GM19240 (cell line): ENCODE data around the gene AKR1C3.
"Not testable (repeated sequence)": the region's sequence is repeated elsewhere in the genome, so short reads cannot be mapped to it uniquely, and the experiment has no call there.

Source experiments
- DNase-seq: peaks from one replicate; pipeline ENCODE4 v3.0.0; 2011; ENCODE audit warnings: low spot score; ENCODE audit not compliant: insufficient read length

The AKR1C3 gene

GRCh38 chr10:5088703-5089261 lies 5.4 kb upstream of the AKR1C3 start:
- DNase-seq, result no peak

GRCh38 chr10:5089865-5090264 lies 4.3 kb upstream of the AKR1C3 start:
- no peak for DNase-seq

GRCh38 chr10:5090551-5090950 lies 3.7 kb upstream of the AKR1C3 start:
- DNase-seq, result no peak

GRCh38 chr10:5091196-5091595 lies 3.0 kb upstream of the AKR1C3 start:
- no peak for DNase-seq

DNA sequence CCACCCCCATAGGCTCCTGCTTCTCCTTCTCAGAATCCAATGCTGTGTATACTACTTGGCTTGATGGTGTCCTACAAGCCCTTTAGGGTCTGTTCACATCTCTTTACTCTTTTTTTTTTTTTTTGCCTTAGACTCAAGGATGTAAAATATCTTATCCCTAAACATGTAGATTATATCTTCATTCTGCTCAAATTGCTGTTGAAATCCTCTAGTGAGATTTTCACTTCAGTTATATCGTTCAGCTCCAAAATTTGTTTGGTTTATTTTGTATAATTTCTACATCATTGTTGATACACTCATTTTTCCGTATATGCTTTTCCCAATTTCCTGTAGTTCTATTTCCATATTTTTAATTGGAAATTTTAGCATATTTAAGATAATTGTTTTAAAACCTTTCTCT lies 1.8 kb upstream of the AKR1C3 start:
- DNase-seq, result no peak

DNA sequence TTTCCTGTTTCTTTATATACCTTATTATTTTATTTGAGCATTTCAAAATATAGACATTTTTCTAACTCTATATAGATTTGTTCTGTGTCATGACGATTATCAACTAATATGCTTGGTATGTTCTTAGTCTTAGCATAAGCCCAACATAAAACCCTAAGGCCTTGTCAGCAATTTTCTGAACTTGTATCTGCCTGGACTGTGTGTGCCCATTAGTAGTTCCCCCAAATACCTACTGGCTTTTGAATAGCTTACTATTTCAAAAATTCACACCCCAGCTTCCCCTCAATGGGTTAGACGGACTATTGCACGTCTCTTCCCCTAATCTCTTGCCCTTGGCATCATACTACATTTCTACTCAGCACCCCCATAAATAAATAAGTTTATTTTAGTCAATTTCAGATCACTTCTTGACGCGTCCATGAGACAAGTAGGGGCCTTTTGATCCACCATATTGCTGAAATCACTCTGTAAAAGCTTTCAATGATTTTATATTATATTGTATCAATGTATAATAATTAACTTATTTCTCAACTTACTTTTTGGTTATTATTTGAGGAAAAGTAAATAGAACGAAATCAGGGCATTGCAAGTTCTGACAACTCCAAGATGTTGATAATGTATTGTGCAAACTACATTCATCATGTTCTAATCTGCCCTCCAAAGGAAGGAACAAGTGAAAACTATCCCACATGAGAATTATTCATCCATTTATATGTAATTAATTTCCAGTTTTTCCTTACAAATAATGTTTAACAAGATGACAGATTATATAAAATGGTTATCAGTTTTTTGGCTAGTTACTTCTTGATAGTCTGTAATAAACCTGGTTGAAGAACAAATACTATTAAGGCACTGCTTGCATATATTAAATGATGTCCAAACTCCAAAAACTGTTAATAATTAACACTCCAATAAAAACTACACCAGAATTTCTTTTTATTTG lies 1.1 kb upstream of the AKR1C3 start:
- no peak for DNase-seq

DNA sequence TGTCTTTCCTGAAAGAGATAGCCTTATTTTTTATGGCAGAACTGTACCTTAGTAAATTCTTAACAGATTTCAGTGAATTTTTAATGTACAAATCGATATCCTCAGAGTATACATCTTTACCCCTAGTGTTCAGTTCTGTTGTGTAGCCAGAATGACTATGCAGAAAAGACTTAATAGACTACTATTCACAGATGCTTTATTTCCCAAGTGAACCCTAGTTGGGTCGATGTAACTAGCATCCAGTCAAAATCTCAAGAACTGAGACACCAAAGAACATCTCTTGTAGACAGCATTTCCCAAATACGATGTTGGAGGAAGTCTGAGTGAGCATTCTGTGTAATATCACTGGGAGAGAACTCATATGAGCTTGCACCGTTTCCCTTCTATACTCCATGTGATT lies 1.5 kb downstream of the AKR1C3 start:
- no peak for DNase-seq

DNA sequence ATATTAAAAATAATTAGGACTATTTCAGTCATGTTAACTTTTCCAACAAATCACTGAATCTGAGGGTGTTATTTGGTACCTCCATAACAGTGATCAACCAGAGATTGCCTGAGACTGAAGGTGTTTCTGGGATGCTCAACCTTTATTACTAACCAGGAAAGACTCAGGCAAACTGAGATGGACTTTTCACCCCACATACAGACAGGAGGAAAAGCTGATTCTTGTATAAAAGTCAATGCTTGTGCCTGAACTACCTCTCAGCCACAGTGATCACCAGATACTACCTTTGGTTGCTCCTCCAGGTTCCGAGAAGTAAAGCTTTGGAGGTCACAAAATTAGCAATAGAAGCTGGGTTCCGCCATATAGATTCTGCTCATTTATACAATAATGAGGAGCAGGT lies 1.9 kb downstream of the AKR1C3 start:
- DNase-seq, result no peak

DNA sequence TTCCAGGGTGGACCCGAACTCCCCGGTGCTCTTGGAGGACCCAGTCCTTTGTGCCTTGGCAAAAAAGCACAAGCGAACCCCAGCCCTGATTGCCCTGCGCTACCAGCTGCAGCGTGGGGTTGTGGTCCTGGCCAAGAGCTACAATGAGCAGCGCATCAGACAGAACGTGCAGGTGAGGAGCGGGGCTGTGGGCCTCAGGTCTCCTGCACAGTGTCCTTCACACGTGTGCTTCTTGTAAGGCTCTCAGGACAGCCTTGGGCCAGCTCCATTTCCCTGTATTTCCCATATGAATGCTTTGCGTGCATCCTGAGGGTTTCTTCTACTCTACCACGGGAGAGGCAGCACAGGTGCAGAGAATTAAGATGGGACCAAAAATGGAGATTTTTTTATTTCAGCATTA lies 8.3 kb downstream of the AKR1C3 start:
- not testable (repeated sequence) for DNase-seq

- no peak for DNase-seq
Observed at GRCh38 chr10:5103481-5103880, 9.3 kb downstream of the AKR1C3 start.

- DNase-seq, result no peak
Observed at GRCh38 chr10:5105626-5106025, 11.4 kb downstream of the AKR1C3 start.

DNA sequence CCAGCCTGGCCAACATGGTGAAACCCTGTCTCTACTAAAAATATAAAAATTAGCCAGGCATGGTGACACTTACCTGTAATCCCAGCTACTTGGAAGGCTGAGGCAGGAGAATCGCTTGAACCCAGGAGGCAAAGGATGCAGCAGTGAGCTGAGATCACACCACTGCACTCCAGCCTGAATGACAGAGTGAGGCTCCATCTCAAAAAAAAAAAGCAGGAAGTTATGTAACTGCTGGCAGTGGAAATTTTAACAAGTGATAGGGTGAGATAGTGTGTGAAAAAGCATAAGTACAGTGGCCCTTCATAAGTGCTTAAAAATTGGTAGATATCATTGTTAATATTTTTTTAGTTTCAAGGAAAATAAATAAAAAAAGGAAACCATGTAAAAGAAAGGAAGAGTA lies 12.3 kb downstream of the AKR1C3 start:
- DNase-seq, result no peak

GRCh38 chr10:5107860-5108526 lies 13.8 kb downstream of the AKR1C3 start:
- DNase-seq, result no peak

DNA sequence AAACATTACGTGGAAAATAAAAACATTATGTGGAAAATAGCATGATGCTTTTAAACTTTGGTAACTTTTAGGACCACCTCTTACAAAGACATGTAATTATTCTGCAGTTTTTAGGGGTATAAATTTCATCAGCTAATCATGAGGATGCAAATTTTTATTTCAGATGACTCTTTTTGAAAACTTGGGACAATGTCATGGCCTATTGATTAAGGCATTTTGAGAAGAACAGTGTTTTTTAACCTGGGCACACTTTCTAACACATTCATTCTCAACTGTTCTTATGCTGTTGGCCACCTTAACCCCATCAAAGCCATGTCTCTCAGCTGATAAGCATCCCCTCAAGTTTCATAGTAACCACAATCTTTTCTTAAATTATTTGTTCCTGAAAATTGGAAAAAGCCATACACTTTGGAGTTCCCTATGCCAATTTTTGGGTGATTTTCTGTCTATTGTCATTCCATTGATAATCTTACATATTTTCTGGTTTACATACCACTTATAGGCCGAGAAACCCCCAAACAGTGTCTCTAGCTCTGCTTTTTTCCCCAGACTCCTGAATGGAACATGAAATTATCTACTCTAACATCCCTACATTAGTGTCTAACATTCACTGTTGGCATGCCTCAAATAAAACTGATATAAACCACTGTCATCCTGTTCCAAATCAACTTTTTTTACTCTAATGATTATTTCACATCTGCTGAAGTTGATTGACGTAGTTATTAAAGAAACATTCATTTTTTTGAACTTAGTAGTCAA lies 14.6 kb downstream of the AKR1C3 start:
- no peak for DNase-seq

- DNase-seq, result not testable (repeated sequence)
Observed at GRCh38 chr10:5109861-5110260, 15.6 kb downstream of the AKR1C3 start.

DNA sequence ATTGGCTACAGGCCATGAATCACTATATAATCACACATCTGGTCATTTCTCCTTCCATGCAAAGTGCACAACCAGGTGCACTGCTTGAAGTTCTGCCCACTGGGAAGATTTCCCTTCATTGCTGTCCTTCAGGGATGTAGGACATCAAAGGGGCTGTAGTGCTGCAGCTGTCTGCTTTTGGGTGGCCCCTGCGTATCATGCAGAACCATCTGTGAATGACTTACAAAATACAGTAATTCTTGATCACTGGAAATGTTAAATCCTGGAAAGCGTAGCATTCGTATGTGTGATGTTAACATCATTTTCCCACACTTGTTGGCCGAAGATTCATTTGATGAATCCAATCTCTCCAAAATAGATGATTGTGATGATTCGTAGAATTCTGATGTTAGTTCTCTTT lies 22.4 kb downstream of the AKR1C3 start:
- no peak for DNase-seq

DNA sequence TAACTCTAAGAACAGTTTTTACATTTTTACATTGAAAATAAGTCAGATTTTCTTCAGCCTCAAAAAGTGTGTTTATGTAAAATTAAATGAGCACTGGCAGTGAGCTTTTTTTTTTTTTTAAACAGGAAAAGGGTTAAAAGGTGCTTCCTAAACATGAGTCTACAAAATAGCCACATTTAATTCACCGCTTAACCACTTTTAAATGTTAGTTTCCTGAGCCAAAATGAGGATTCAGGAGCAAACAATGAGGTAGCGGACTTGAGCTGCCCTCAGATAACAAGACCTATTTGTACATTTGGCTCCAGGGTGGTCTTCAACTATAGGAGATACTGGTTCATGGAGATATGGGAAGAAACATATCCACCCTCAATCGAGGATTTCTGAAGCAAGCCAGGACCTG lies 22.8 kb downstream of the AKR1C3 start:
- no peak for DNase-seq

GRCh38 chr10:5119997-5120396 lies 25.8 kb downstream of the AKR1C3 start:
- DNase-seq, result not testable (repeated sequence)

- no peak for DNase-seq
Observed at GRCh38 chr10:5123886-5124285, 29.7 kb downstream of the AKR1C3 start.

- DNase-seq, result no peak
Observed at GRCh38 chr10:5125315-5126044, 31.3 kb downstream of the AKR1C3 start.

DNA sequence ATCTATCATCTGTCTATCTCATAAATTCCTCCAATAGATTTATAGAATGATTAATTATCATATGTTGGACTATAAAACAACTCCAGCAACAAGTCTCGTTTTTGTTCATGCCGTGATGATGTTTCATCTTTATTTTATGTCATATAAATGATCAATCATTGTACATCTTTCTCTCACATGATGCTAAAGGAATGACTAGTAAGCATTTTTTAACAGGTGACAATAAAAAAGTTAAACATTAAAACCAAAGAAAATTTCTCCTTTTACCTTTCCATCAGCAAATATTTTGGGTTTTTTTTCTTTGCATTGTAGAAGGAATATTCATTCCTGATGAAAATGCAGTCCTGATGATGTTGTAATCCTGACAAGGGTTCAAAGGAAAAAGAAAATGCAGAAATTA lies 41.4 kb downstream of the AKR1C3 start:
- no peak for DNase-seq
